ENCODE data around the gene CHCHD10. TPM values are rescaled to one million over a fixed set of nuclear protein-coding genes. Genes with fewer than 3 reads are reported as not detected.
A peak's percentile ranks its signal among the peaks of the same experiment; 100 is the strongest.

Gene CHCHD10
- total RNA-seq, 1 experiment from 2014 or later: 43.5 TPM

- POLR2A ChIA-PET (ENCODE audit: unreplicated experiment): interaction anchor here (0.7 kb wide), 1 partner anchor 61 kb away, joined by 6 read pairs; no protein-coding TSS in a partner anchor
- intact Hi-C loops (cut with micrococcal nuclease; ENCODE audit: unreplicated experiment): no loop called here
- H2AFZ ChIP-seq: no peak overlapping the region
Observed at GRCh38 chr22:23774922-23775436, 7.2 kb upstream of the CHCHD10 start.

GRCh38 chr22:23774114-23774921 is 6.5 kb upstream of the CHCHD10 start:
- POLR2A ChIA-PET (ENCODE audit: unreplicated experiment): interaction anchor here (0.7 to 0.8 kb wide), 2 partner anchors 15 to 60 kb away, joined by 5 to 6 read pairs; no protein-coding TSS in a partner anchor
- Histone ChIP-seq H2AFZ (no peak overlapping the region), H3K27me3 (ENCODE audit: insufficient read depth, low read depth) (no peaks in the 10 kb centered on the region), H3F3A (ENCODE audit: insufficient read depth, low read depth) (peaks cover 26% of the 10 kb centered on the region; the same call in 1 of the 2 replicates), H3K4me2 (no peak overlapping the region), H3K79me2 (ENCODE audit: low read depth) (no peaks in the 10 kb centered on the region), H3K36me3 (ENCODE audit: low read depth) (no peaks in the 10 kb centered on the region), H3K4me1 (replicated peaks; ENCODE audit: insufficient read depth) (peaks cover 3% of the 10 kb centered on the region; the same call in 1 of the 2 replicates), H3K4me3 (no peak overlapping the region), H3K27ac (no peak overlapping the region), H3K9me3 (ENCODE audit: insufficient read depth, low read depth) (no peaks in the 10 kb centered on the region), H4K20me1 (ENCODE audit: insufficient read depth) (no peaks in the 10 kb centered on the region), H3K9me2 (ENCODE audit: insufficient read depth) (no peaks in the 10 kb centered on the region)
- CTCF ChIA-PET: no interaction called here
- no peak for TF ChIP-seq EZH2 (IDR thresholded peaks at IDR 0.05; ENCODE audit: low read depth)
- TF ChIP-seq CTCF (conservative IDR thresholded peaks at IDR 0.05): no peak
- DNase-seq: no peak
- no TSS peak for BruUV-seq (replicated peaks)
- intact Hi-C loops (cut with micrococcal nuclease; ENCODE audit: unreplicated experiment): no loop called here

More at GRCh38 chr22:23774922-23775436, 7.2 kb upstream of the CHCHD10 start:
- Histone ChIP-seq H3K4me3 (no peak overlapping the region), H3K27me3 (ENCODE audit: insufficient read depth, low read depth) (no peaks in the 10 kb centered on the region), H3K4me1 (replicated peaks; ENCODE audit: insufficient read depth) (peaks cover 3% of the 10 kb centered on the region; the same call in 1 of the 2 replicates), H3K9me3 (ENCODE audit: insufficient read depth, low read depth) (no peaks in the 10 kb centered on the region), H3F3A (ENCODE audit: insufficient read depth, low read depth) (peaks cover 23% of the 10 kb centered on the region; the same call in 1 of the 2 replicates), H4K20me1 (ENCODE audit: insufficient read depth) (no peaks in the 10 kb centered on the region), H3K79me2 (ENCODE audit: low read depth) (no peaks in the 10 kb centered on the region), H3K9me2 (ENCODE audit: insufficient read depth) (no peaks in the 10 kb centered on the region), H3K4me2 (no peak overlapping the region), H3K36me3 (ENCODE audit: low read depth) (no peaks in the 10 kb centered on the region), H3K27ac (no peak overlapping the region)
- BruUV-seq (replicated peaks): no TSS peak
- CTCF ChIA-PET: interaction anchor here (0.6 kb wide), 1 partner anchor 744 kb away, joined by 4 read pairs; no protein-coding TSS in a partner anchor
- TF ChIP-seq EZH2 (IDR thresholded peaks at IDR 0.05; ENCODE audit: low read depth) (no peak), CTCF (conservative IDR thresholded peaks at IDR 0.05) (no peak)
- DNase-seq: no peak

- Histone ChIP-seq H2AFZ (no peak overlapping the region), H3K4me1 (replicated peaks; ENCODE audit: insufficient read depth) (peaks cover 3% of the 10 kb centered on the region; the same call in 1 of the 2 replicates), H3K4me2 (peak overlapping the region; percentile 90), H3K27ac (no peak overlapping the region), H3K79me2 (ENCODE audit: low read depth) (no peaks in the 10 kb centered on the region), H3K36me3 (ENCODE audit: low read depth) (no peaks in the 10 kb centered on the region), H3K9me3 (ENCODE audit: insufficient read depth, low read depth) (no peaks in the 10 kb centered on the region), H3K9me2 (ENCODE audit: insufficient read depth) (no peaks in the 10 kb centered on the region), H3K27me3 (ENCODE audit: insufficient read depth, low read depth) (no peaks in the 10 kb centered on the region), H3F3A (ENCODE audit: insufficient read depth, low read depth) (peaks cover 31% of the 10 kb centered on the region; the same call in 1 of the 2 replicates), H4K20me1 (ENCODE audit: insufficient read depth) (no peaks in the 10 kb centered on the region), H3K4me3 (no peak overlapping the region; the same call in 1 of the 2 replicates)
- DNase-seq: no peak
- BruUV-seq (replicated peaks): no TSS peak
- TF ChIP-seq CTCF (conservative IDR thresholded peaks at IDR 0.05): no peak
- no peak for TF ChIP-seq EZH2 (IDR thresholded peaks at IDR 0.05; ENCODE audit: low read depth)
- ChIA-PET POLR2A (ENCODE audit: unreplicated experiment) (interaction anchor here (0.8 kb wide), 1 partner anchor 16 kb away, joined by 5 read pairs; no protein-coding TSS in a partner anchor), CTCF (no interaction called here)
- intact Hi-C loops (cut with micrococcal nuclease; ENCODE audit: unreplicated experiment): no loop called here
Observed at GRCh38 chr22:23773483-23774113, 5.8 kb upstream of the CHCHD10 start.

Data from PC-9 (cell line).